ENCODE measurements around the gene EHBP1L1.
"Not testable (repeated sequence)": the region's sequence is repeated elsewhere in the genome, so short reads cannot be mapped to it uniquely, and the experiment has no call there.

EHBP1L1 gene

DNA sequence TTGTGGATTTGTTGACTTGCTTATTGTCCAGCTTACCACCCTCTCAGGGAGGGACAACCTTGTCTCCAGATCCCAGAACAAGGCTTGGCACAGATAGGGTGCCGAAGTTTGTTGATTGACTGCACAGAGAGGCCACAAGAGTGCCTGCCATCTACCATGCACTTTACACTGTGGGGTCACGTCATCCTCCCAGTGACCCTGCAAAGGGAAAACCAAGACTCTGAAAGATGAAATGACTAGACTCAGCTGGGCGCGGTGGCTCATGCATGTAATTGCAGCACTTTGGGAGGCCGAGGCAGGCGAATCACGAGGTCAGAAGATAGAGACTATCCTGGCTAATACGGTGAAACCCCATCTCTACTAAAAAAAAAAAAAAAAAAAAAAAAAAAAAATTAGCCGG, 13.1 kb upstream of the EHBP1L1 start:
- no peak for DNase-seq

DNA sequence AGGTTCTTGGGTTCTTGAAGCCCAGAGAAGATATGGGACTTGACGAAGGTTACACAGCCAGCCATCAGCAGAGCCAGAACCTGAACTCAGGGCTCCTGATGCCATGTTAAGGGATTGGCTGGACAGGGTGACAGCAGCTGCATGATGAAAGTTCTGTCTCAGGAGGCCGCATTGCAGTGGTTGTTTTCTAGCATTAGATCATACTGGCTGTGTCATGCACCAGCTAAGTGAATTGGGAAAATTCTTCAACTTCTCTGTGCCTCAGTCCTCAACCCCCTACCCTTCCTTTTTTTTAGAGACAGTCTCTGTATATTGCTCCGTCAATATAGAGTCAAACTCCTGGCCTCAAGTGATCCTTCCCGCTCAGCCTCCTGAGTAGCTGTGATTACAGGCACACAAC, 12.3 kb upstream of the EHBP1L1 start:
- DNase-seq, result no peak

DNA sequence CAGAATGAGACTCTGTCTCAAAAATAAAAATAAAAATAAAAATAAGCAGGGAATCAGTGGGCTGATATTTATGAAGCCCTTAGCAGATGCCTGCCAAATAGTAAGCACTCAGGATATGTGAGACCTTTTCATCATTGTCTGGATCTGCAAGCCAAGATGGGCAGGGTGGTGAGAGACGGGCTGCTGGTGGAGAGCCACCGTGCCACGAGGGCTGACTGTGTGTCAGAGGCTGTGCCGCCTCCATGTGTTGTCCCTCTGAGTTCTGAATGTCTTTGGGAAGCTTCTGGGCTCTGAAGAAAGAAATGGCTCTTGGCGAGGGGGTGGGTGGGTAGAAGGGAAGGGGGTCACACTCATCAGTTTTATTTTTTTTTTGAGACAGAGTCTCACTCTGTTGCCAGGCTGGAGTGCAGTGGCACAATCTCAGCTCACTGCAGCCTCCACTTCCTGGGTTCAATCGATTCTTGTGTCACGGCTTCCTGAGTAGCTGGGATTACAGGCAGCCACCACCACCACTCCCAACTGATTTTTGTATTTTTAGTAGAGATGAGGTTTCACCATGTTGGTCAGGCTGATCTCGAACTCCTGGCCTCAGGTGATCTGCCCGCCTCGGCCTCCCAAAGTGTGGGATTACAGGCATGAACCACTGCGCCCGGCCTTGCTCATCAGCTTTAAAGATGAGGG, 10.8 kb upstream of the EHBP1L1 start:
- not testable (repeated sequence) for DNase-seq

DNA sequence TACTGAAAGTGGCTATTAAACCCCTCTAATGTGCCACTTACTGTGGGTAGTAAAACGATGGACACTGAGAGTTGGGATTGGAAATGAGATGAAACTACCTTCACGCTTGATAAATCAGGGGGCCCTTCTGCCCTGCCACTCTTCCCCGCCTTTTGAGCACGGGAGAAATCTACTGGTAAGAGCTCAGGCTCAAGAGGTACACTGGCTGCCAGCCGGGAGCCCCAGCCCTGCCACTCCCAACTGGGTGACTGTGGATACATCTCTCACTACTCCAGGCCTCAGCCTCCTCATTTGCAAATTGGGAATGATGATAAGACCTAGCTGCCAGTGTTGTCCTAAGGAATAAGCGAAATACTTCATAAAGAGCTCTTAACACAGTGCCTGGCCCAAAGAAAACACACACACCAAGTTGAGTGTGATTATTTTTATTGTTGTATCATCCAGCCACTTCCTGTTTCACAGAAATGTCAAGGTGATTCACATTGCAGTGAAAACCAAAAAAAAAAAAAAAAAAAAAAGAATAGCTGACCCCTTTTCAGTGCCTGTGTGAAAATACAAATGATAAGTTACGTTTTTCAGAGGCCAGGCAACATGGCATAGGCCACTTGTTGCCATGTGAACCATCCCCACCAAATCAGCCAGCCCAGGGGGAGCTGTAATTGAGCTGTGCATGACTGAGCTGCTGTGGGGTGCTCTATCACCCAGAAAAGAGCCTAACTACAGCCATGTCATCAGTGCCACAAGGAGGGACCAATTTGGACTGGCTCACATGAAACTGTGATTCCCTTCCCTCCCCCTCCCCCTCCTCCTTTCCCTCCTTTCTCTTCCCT, 10.0 kb upstream of the EHBP1L1 start:
- DNase-seq, result no peak

DNA sequence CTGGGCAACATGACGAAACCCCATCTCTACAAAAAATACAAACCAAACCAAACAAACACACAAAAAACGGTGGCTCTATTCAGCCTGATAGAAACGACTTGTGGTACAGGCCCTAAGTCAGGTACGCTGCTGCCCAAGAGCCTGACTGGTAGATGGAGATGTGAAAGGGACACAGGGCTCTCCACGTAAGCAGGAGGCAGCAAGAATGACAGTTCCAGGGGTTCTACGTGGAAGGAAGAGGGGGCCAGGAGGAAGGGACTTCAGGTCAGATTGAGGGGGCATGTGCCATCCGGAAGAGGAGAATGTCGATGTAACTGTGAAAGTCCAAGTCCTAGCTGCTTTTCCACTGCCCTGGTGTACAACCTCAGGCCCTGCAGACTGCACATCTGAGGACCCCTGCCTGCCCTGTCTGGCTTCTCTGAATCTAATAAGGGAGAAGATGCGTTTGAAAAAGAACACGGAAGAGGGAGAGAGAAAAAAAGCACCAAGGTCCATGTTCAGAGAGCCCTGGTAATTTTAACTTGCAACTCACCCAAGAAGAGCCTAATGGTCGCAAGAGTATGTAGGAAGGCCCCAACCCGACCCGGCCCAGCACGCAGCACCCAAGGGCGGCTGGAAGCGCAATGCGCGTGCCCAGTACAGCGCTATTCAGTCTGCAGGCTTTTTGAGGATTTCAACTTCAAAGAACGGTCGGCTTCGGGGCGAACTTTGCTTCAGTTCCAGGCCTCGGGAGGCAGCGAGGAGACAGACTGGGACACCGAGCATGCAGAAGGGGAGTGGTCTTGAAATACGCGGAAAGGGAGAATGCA, 6.5 kb upstream of the EHBP1L1 start:
- peak in 1 of 2 experiments; percentile 60 for DNase-seq

DNA sequence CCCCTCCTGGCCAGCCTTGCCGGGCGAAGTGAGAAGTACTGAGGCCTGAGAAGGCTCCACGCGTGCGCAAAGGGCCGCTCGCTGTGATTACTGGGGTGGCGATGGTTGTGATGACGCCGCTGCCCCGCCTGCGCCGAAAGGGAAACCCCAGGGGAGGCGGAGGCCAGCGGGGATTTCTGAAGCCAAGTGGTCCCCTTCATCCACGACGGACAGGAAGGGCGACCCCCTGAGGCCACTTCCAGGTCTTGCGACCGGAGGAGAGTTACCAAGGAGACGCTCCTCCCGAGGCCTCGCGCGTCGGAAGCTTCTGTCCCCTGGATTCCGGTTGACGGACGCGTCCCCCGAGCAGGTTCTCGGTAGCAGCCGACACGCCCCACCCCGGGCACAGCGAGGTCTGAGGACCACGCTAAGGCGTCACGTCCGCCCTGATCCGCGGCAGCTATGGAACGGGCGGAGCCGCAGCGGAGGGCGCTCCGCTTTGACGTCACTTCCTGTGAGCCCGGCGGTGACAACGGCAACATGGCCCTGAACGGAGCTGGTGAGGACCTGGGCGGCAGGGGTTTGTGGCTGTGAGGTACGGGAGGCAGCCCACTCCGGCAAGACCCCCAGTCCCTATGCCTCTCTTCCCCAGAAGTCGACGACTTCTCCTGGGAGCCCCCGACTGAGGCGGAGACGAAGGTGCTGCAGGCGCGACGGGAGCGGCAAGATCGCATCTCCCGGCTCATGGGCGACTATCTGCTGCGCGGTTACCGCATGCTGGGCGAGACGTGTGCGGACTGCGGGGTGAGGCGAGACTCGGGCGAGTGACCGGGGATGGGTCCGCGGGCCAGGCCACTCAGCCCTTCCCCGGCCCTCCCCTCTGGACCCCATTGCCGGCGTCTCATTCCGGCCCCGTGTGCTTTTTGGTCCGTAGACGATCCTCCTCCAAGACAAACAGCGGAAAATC, 5.6 kb upstream of the EHBP1L1 start, which contains the start of gene ZNRD2:
Gene ZNRD2 (plus strand): TSS at position 505 of the 946 bp plus-strand sequence. CDS start 15 bp downstream, at position 520.
- peak; percentile 97 to 99 for DNase-seq

DNA sequence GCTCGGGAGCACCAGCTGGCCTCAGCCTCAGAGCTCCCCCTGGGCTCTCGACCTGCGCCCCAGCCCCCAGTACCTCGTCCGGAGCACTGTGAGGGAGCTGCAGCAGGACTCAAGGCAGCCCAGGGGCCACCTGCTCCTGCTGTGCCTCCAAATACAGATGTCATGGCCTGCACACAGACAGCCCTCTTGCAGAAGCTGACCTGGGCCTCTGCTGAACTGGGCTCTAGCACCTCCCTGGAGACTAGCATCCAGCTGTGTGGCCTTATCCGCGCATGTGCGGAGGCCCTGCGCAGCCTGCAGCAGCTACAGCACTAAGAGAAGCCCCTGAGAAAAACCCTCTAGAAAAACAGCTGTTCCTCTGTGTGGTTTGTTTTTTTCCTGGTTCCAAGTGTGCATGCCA, 4.4 kb upstream of the EHBP1L1 start:
- no peak for DNase-seq

DNA sequence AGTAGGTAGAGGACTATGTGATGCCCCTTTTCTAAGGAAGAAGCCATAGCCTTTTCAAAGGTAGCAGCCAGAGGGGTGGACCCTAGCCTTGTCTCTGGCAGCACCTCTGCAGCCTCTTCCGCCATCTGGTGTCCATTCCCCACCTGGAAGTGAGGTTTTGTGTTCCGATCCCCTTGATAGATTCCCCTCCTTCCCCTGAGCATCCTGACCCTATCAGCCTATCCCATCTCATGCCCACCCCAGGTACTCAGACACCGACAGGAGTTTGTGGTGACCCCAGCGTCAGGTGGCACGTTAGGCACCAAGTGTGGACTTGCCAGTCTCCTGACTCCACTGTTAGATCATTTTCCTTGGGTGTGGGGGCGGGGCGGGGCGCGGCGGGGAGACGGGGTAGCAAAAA, 3.9 kb upstream of the EHBP1L1 start:
- DNase-seq, result peak in 1 of 2 experiments; percentile 37

DNA sequence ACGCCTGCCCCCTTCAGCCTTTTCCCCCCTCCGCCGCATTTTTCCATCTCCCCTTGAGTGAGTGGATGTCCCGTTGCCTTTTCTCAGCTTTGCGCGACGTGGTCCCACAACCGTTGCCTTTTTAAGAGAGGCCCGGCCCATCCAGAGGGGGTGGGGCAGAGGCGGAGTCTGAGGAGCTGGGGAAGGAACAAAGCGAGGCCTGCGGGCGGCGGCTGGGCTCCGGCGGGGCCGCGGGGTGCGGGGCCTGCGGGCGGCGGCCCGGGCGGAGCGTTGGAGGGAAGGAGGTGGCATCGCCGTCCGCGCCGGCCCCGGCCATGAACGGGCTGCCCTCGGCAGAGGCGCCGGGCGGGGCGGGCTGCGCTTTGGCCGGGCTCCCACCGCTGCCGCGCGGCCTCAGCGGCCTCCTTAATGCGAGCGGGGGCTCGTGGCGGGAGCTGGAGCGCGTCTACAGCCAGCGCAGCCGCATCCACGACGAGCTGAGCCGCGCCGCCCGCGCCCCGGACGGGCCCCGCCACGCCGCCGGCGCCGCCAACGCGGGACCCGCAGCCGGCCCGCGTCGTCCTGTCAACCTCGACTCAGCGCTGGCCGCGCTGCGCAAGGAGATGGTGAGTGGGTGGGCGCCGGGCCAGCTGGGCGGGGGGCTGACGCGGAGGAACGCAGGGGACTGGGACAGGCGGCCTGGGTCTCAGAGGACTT, 3.3 kb upstream of the EHBP1L1 start, which contains the start of gene FAM89B:
Gene FAM89B (plus strand): TSS at position 183 of the 696 bp plus-strand sequence. CDS start 132 bp downstream, at position 315.
- peak in 1 of 2 experiments; percentile 63 for DNase-seq

DNA sequence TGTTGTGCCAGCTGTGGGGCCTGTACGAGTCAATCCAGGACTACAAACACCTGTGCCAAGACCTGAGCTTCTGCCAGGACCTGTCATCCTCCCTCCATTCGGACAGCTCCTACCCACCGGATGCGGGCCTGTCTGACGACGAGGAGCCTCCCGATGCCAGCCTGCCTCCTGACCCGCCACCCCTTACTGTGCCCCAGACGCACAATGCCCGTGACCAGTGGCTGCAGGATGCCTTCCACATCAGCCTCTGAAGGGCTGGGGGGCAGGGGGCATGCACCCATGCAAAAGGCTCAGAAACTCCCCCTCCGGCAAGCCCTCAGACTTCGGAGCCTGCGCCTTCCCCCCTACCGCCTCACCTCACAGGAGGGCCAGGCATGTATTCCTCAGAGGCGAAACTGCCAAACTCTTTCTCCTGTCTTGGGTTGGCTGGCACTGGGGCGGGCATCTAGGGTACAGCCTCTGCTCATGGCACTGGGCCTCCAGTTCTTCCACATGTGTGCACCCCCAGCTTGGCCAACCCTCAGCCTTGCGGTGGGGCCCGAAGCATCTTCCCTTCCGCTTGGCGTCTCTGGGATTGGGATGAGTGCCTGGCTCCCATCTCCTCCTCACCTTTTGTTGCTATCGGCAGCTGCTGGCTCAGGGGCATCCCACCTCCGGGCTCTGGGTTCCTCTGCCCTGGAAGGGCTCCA, 2.3 kb upstream of the EHBP1L1 start:
- DNase-seq, result no peak

DNA sequence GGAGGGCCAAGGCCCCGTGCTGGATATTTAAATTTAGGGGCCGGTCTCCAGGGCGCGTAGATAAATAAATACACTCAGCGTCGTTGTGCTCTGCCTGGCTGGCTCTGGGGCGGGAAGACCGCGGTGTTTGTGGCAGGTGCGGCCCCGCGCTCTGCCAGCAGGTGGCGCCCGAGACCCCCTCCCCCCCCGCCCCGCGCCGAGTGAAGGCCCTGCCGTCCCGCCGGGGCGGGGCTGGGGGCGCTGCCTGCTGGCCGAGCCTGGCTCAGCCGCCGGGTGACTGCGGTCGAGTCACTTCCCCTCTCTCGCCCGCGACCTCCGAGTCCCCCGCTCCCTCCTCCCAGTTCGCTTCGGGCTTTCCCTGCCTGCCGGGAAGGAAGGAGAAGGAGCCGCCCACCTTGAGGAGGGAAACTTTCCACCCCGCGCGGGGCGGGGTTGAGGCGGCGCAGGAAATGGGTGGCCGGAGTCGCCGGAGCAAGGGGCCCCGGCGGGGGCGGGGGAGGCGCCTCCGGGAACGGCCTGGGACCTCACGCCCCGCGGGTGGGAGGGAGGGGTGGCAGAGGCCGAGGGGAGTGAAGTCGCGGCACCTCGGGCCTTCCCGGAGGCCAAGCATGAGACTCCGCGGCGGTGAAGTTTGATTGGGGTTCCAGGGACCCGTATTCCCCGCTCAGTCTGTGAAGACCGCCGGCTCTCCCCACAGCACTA, 1.6 kb upstream of the EHBP1L1 start:
- DNase-seq, result peak; percentile 49 to 75

DNA sequence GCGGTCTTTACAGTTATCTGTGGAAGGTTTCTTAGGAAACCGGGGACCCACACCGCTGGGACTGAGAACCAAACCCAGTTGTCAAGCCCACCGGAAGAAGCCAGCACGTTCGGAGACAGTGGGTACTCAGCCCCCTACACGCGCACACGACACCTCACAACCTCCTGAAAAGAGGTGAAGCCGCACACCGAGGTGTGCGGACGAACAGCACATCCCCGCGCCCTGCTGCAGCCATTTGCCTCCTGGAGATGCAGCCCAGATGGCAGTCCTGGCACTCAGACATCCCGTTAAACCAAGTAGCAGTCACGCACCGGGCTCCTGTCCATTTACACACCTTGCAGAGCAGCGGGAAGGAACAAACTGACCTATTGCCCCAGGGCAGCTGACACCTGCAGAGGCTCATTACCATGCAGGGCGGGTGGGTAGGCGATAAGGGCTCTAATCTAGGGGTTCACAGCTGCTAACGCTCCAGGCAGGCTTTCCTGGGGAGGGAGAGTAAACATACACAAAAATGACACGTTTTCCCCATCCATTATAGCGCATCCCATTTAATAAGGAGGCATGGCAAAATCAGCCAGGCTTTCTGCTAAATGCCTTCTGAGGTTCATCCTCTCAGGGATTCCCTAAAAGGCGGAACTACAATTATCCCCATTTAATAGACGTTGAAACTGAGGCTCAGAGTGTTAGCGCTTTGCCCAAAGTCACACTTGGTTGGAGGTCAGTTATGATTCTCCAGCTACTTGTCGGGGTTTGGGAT, 864 bp upstream of the EHBP1L1 start:
- no peak for DNase-seq

DNA sequence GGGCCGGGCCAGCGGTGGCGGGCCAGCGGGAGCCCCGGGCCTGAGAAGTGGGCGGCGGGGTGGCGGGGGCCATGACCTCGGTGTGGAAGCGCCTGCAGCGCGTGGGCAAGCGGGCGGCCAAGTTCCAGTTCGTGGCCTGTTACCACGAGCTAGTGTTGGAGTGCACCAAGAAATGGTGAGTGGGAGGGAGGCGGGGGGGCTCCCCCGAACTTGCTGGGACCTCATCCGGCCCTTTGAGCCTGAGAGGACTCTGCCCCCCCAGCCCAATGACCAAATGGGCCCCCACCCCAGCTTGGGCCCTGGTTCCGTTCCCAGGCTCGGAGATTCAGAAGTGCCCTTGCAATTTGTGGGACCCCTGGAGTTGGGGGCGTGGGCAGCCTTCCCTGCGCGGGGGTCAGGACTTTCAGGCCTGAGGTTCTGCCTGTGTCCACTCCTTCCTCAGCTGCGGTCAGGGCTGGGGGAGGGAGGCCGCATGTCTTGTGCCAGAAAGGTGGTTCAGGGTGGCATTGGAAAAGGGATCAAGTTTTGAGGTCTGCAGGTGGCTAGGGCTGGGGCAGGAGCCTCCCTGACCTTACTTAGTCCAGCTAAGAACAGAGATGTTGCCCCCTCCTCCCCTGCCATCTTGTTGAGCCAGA, 496 bp downstream of the EHBP1L1 start:
- no peak for DNase-seq

DNA sequence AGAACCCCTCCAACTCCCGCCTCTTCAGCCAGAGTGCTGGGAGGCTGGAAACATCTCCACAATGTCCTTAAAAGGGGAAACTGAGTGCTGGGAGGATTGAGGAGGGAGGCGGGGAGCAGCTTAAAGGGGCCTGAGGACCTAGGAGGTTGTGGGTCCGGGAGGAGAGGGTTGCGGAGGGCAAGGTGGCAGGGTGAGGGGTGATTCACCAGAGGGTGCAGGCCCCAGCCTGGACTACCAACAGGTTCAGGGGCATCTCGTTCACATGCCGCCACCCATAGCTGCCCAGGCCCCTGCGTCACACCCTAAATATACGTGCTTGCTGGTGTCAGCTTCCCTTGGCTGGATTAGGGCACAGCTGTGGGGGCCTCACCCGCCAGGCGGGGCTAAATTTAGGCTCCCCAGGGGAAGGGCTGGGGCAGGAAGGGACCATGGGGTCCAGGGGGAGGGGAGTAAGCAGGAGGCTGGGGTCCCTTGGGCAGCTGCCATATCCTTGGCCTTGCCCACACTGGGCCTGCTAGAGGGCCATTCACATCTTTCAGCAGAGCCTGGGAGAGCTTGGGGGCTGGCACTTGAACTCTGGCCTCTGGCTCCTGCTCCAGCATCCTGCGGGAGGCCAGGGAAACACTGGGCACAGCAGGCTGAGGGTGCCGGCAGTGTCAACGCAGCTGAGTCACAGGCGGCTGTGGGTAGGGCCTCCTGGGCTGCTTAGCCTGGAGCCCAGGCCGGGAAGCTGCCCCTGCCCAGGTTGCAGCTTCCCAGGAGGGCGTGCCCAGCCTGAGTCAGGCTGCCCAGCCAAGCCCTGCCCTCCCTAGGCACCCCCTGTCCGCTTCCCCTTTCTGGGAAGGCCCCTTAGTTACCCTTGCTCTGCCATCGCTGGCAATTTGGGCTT, 1.3 kb downstream of the EHBP1L1 start:
- DNase-seq, result no peak

DNA sequence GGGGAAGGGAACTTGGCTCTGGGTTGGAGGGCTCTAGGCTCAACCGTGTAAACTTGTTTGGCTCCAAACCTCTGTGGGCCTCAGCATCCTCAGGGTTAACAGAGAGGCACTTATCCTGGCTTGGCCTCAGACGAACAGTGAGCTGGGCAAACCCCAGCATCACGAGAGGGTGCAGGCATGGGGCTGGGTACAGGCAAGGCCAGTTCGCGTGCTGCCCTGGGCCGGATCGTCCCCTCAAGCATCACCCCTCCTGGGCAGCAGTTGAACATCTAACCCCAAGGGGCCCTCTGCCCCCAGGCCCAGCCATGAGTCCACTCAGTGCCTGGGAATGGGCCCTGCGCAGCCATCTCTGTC, 1.9 kb downstream of the EHBP1L1 start:
- DNase-seq, result no peak

DNA sequence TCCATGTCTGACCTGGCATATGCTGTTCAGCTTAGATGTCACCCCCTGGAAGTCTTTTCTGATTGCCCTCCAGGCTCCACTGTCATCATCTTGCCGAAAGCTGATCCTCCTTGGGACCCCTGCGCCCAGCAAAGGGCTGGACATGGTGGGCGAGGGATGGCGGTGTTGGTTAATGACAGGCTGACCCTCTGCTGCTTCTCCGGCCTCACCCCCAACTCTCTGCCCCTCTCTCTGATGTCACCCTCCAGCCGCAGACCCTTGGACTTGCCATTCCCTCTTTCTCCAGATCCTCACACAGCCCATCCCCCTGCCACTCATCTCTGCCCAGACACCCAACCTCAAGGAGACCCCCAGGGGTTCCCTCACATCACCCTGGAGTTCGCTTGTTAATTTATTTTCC, 2.3 kb downstream of the EHBP1L1 start:
- no peak for DNase-seq

DNA sequence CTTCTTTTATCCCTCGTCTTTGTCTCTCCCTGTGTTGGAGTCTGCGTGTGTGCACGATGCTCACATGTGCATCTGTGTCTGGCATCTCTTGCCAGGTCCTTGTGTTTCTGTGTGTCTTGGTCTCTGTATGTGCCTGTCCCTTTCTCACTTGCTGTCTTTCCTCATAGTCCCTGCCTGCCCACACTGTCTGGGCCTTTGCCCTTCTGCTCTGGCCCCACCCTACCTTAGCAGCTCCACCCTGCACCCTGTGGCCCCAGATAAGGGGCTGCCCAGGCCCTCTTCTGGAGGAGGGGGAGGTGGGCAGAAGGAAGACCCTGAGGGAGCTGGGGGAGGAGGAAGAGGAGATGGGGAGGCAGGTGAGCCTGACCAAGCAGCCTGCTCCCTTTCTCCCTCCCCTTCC, 2.8 kb downstream of the EHBP1L1 start:
- no peak for DNase-seq

DNA sequence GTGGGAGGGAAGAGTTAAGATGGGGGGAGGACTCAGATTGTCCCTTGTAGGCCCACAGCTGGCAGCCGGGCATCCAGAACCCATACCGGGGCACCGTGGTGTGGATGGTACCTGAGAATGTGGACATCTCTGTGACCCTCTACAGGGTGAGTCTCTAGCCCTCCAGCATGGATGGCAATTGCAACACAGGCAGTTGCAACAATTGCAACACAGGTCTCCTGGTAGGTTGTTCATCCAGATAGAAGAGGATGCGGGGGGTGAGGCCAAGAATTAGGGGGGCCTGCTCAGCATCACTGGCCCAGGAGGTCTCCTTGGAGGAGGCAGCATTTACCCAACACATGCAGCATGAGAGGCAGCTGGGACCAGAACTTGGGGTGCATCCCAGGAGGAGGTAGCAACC, 3.4 kb downstream of the EHBP1L1 start:
- no peak for DNase-seq
